SK-N-SH (cell line): ENCODE data around the gene ARSJ. TPM values are rescaled to one million over a fixed set of nuclear protein-coding genes. Genes with fewer than 3 reads are reported as not detected.

Experiments used
- CTCF ChIA-PET: fragments of 300-600, 350-600 bp; formaldehyde crosslinking; extraction: SDS; loops from one replicate; lab custom pipeline; 2021; lab: Yijun Ruan, JAX
- POLR2A ChIA-PET: fragments of 350-600 bp; sonication (Branson Sonifier 250); formaldehyde crosslinking; extraction: SDS; loops from one replicate; lab custom pipeline; 2020; ENCODE audit warnings: antibody characterized with exemption, inconsistent platforms; lab: Yijun Ruan, JAX
- DNase-seq: peaks from one replicate; pipeline ENCODE4 v3.0.0; 2012
- H2AFZ ChIP-seq: fragments of 200-600 bp; sonication (generic); 2 replicates; pipeline ENCODE4 v1.8.1; 2016; ENCODE audit warnings: antibody characterized with exemption, mild to moderate bottlenecking, low read depth
- H3F3A ChIP-seq: fragments of 200-600 bp; sonication (generic); replicated peaks from 2 replicates; pipeline ENCODE3; 2016; ENCODE audit warnings: antibody characterized with exemption, mild to moderate bottlenecking; ENCODE audit not compliant: insufficient read depth
- H3K27ac ChIP-seq, 2 experiments: fragments of 200-500 bp in 1 of 2; fragments of 200-600 bp in 1 of 2; sonication (Bioruptor generic) in 1 of 2; sonication (generic), shearing (Covaris generic) in 1 of 2; 2 replicates each; pipeline versions ENCODE4 v1.5.1 to v1.6.1; 2014 to 2016; ENCODE audit warnings: low read depth in 2 of 2, inconsistent platforms in 1 of 2, low read length in 1 of 2, mild to moderate bottlenecking in 1 of 2, mixed read lengths in 1 of 2
- H3K27me3 ChIP-seq: fragments of 200-600 bp; sonication (generic), shearing (Covaris generic); 2 replicates; pipeline ENCODE4 v1.6.1; 2016; ENCODE audit warnings: mixed run types; ENCODE audit not compliant: insufficient read depth
- H3K36me3 ChIP-seq, 2 experiments: fragments of 200-500 bp in 1 of 2; fragments of 200-600 bp in 1 of 2; sonication (Bioruptor generic) in 1 of 2; sonication (generic) in 1 of 2; replicated peaks in 1 of 2; 2 replicates each; pipeline versions ENCODE3 to v1.5.1; 2014 to 2016; ENCODE audit warnings: low read length in 1 of 2, mild to moderate bottlenecking in 1 of 2; ENCODE audit not compliant: insufficient read depth in 2 of 2, control insufficient read depth in 1 of 2
- H3K4me1 ChIP-seq, 2 experiments: fragments of 200-500 bp in 1 of 2; fragments of 200-600 bp in 1 of 2; sonication (Bioruptor generic) in 1 of 2; sonication (generic), shearing (Covaris generic) in 1 of 2; 2 replicates each; pipeline versions ENCODE4 v1.5.1 to v1.6.1; 2014 to 2016; ENCODE audit warnings: low read depth in 1 of 2, low read length in 1 of 2, mixed run types in 1 of 2; ENCODE audit not compliant: insufficient read depth in 2 of 2, control insufficient read depth in 1 of 2
- H3K4me2 ChIP-seq: fragments of 200-600 bp; sonication (generic), shearing (Covaris generic); 2 replicates; pipeline ENCODE4 v1.6.1; 2017; ENCODE audit warnings: mixed run types
- H3K4me3 ChIP-seq, 2 experiments: fragments of 200-500 bp in 1 of 2; fragments of 200-600 bp in 1 of 2; sonication (Bioruptor generic) in 1 of 2; sonication (generic), shearing (Covaris generic) in 1 of 2; 2 replicates each; pipeline versions ENCODE4 v1.5.1 to v1.8.1; 2014 to 2016; ENCODE audit warnings: low read depth in 2 of 2, inconsistent platforms in 1 of 2, low read length in 1 of 2, mild to moderate bottlenecking in 1 of 2, mixed read lengths in 1 of 2, moderate library complexity in 1 of 2
- H3K79me2 ChIP-seq: fragments of 200-600 bp; sonication (generic); 2 replicates; pipeline ENCODE4 v1.8.1; 2017; ENCODE audit warnings: mild to moderate bottlenecking; ENCODE audit not compliant: insufficient read depth
- H3K9ac ChIP-seq: fragments of 200-600 bp; sonication (generic); 2 replicates; pipeline ENCODE4 v1.6.1; 2017; ENCODE audit warnings: mixed run types
- H3K9me2 ChIP-seq: fragments of 200-600 bp; sonication (generic); 2 replicates; pipeline ENCODE4 v1.6.1; 2017; ENCODE audit warnings: mixed run types
- H3K9me3 ChIP-seq: fragments of 200-600 bp; sonication (generic); 2 replicates; pipeline ENCODE4 v1.6.1; 2017; ENCODE audit warnings: mixed run types, mild to moderate bottlenecking, moderate library complexity
- H4K20me1 ChIP-seq: fragments of 200-600 bp; sonication (generic); 2 replicates; pipeline ENCODE4 v1.6.1; 2017; ENCODE audit warnings: mild to moderate bottlenecking, mixed run types; ENCODE audit not compliant: insufficient read depth
- GABPA ChIP-seq: IDR thresholded peaks from 2 replicates; pipeline ENCODE4 v1.4.0; 2012; ENCODE audit warnings: low read depth, mild to moderate bottlenecking
- MXI1 ChIP-seq: IDR thresholded peaks from 2 replicates; pipeline ENCODE4 v1.6.1; 2012; ENCODE audit warnings: mild to moderate bottlenecking, low read depth, low read length, improper control_type of control experiment
- NRF1 ChIP-seq: IDR thresholded peaks from 2 replicates; pipeline ENCODE4 v1.6.1; 2012; ENCODE audit warnings: low read depth, mild to moderate bottlenecking, low read length
- RCOR1 ChIP-seq: fragments of 150-350 bp; IDR thresholded peaks from 2 replicates; pipeline ENCODE4 v1.6.1; 2017; ENCODE audit warnings: antibody characterized with exemption, low read length
- REST ChIP-seq: IDR thresholded peaks from 2 replicates; pipeline ENCODE4 v1.6.1; 2012; ENCODE audit warnings: mild to moderate bottlenecking, low read depth, low read length, moderate library complexity
- WGBS: methylation state at CpG from one replicate; pipeline ENCODE4 v1.1.6; 2017; ENCODE audit warnings: low lambda C conversion rate; 5-methylcytosine and 5-hydroxymethylcytosine counted together
- polyA plus RNA-seq, 3 experiments: library from polyadenylated mRNA; depleted of rRNA; stranded (reverse); fragments of >200 nt; gene quantifications; 2 replicates each; pipeline ENCODE4 v1.2.3, GENCODE V29; 2012
- TF ChIP-seq, protein P1 (sequence below): IDR thresholded peaks from 2 replicates; pipeline ENCODE4 v1.4.0; 2012; ENCODE audit warnings: low read depth, borderline replicate concordance
- TF ChIP-seq, protein P2 (sequence below): fragments of 150-350 bp; IDR thresholded peaks from 2 replicates; pipeline ENCODE4 v1.6.1; 2017; ENCODE audit warnings: antibody characterized with exemption, low read length, low read depth, borderline replicate concordance
- TF ChIP-seq, protein P3 (sequence below): IDR thresholded peaks from 2 replicates; pipeline ENCODE4 v1.4.0; 2012; ENCODE audit warnings: low read depth

Gene ARSJ
- polyA plus RNA-seq, 1 of the 3 experiments (the other 2 are of a cell fraction), result 30.4 TPM

- TF ChIP-seq, protein P1, sequence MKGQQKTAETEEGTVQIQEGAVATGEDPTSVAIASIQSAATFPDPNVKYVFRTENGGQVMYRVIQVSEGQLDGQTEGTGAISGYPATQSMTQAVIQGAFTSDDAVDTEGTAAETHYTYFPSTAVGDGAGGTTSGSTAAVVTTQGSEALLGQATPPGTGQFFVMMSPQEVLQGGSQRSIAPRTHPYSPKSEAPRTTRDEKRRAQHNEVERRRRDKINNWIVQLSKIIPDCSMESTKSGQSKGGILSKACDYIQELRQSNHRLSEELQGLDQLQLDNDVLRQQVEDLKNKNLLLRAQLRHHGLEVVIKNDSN, result no peak
- peak; percentile 67; the same call in 1 of the 2 replicates for TF ChIP-seq REST
- no peaks in the 10 kb centered on the region for H3K9me2 ChIP-seq
- H2AFZ ChIP-seq, result no peak overlapping the region
- CTCF ChIA-PET, result interaction anchor here (3.5 kb wide), 1 partner anchor 400 kb away, joined by 11 read pairs; no protein-coding TSS in a partner anchor
- 0% methylated on average over 1 of the region's 1 CpG for WGBS
- H3K4me3 ChIP-seq, result peak overlapping the region; percentile 73 to 86
- peaks cover 0 to 5% of the 10 kb centered on the region in 2 experiments for H3K4me1 ChIP-seq
- peaks cover 92% of the 10 kb centered on the region for H3K79me2 ChIP-seq
- peak overlapping the region; percentile 91 to 95 for H3K27ac ChIP-seq
- H3K36me3 ChIP-seq, result peaks cover 18 to 59% of the 10 kb centered on the region in 2 experiments
- POLR2A ChIA-PET, result no interaction called here
- DNase-seq, result no peak
- peaks cover 34% of the 10 kb centered on the region for H3F3A ChIP-seq
- H3K9me3 ChIP-seq, result peaks cover 9% of the 10 kb centered on the region; the same call in 1 of the 2 replicates
- no peaks in the 10 kb centered on the region for H3K27me3 ChIP-seq
- H4K20me1 ChIP-seq, result peaks cover 34% of the 10 kb centered on the region
- H3K9ac ChIP-seq, result peak overlapping the region; percentile 94
- H3K4me2 ChIP-seq, result peak overlapping the region; percentile 66
These were observed 2.0 kb downstream of the ARSJ start for GRCh38 chr4:113977526-113977855.

DNA sequence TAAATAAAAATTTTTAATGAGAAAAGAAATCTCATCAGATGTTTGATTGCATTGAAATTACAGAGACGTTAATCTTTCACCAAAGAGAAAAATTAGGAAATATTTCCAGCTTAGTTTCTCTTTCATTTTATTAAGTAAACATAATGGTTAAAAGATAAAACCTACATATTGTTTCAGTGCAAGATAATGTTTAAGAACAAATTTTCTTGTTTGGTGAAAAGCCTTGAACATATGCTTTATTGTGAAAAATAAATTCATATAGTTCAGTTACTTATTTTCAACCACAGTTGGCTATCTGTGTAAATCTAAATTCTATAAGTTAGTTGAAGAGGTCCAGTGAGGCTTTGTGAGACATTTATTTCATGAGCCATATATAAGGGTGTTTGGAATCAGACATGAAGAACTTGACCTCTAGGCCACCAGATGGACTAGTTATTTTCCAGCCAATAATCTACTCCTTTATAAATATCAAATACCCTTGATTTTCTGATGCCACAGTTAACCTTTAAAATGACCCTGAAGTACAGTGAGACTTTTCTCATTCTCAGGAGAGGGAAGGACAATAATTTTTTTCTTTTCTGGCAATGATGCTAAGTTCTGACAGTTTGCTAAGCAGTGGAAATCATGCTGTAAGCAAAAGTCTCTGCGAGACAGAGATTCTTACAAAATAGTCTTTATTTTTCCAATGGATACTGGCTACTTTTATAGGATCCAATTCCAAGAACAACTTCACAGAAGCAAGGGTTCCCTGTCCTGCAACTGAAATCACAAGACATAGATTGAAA lies 2.5 kb downstream of the ARSJ start:
- ChIA-PET POLR2A (no interaction called here), CTCF (interaction anchor here (3.5 kb wide), 1 partner anchor 401 kb away, joined by 11 read pairs; no protein-coding TSS in a partner anchor)
- Histone ChIP-seq H3K9ac (peak overlapping the region; percentile 94), H3K79me2 (peaks cover 98% of the 10 kb centered on the region), H4K20me1 (peaks cover 36% of the 10 kb centered on the region), H3K9me3 (peaks cover 9% of the 10 kb centered on the region; the same call in 1 of the 2 replicates), H2AFZ (no peak overlapping the region), H3K36me3 (peaks cover 18 to 61% of the 10 kb centered on the region in 2 experiments), H3K9me2 (no peaks in the 10 kb centered on the region), H3K4me2 (peak overlapping the region; percentile 66), H3K27me3 (no peaks in the 10 kb centered on the region), H3K4me3 (peak overlapping the region; percentile 73 to 86), H3K4me1 (peaks cover 3 to 5% of the 10 kb centered on the region in 2 experiments), H3K27ac (peak overlapping the region; percentile 91 to 95), H3F3A (peaks cover 37% of the 10 kb centered on the region)
- TF ChIP-seq MXI1 (0 out of 2 replicates have a peak, but pooled peaks have one; percentile 35), RCOR1 (no peak), GABPA (no peak), NRF1 (no peak)
- TF ChIP-seq, protein P2, sequence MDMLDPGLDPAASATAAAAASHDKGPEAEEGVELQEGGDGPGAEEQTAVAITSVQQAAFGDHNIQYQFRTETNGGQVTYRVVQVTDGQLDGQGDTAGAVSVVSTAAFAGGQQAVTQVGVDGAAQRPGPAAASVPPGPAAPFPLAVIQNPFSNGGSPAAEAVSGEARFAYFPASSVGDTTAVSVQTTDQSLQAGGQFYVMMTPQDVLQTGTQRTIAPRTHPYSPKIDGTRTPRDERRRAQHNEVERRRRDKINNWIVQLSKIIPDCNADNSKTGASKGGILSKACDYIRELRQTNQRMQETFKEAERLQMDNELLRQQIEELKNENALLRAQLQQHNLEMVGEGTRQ, result no peak
- TF ChIP-seq, protein P3, sequence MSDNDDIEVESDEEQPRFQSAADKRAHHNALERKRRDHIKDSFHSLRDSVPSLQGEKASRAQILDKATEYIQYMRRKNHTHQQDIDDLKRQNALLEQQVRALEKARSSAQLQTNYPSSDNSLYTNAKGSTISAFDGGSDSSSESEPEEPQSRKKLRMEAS, result no peak
- 9% methylated on average over 2 of the region's 2 CpGs for WGBS
- DNase-seq, result no peak
